Erythroblast (primary cell): ENCODE data around the gene DSN1.

Experiments used
- DNase-seq, 2 experiments: peaks; one replicate each; lab custom pipeline; 2025; lab: John Stamatoyannopoulos, UW
- GATA1 ChIP-seq: IDR thresholded peaks from 2 replicates; pipeline ENCODE4 v1.6.1; 2011; ENCODE audit warnings: low read depth, mild to moderate bottlenecking, control low read depth, low read length, moderate library complexity
- POLR2A ChIP-seq: IDR thresholded peaks from 2 replicates; pipeline ENCODE4 v1.6.1; 2011; ENCODE audit warnings: mild to moderate bottlenecking, low read length

The DSN1 gene

GRCh38 chr20:36773597-36774390 lies at the start of gene DSN1:
Gene DSN1 (minus strand): TSS chr20:36773763. CDS start chr20:36771458, 2,305 bp downstream.
- peak; percentile 98 to 100 for DNase-seq

GRCh38 chr20:36823121-36823520 lies 49.6 kb upstream of the DSN1 start:
- TF ChIP-seq POLR2A (no peak), GATA1 (no peak)

More at GRCh38 chr20:36773597-36774390, at the start of gene DSN1:
- TF ChIP-seq GATA1, result no peak
- TF ChIP-seq POLR2A, result peak; percentile 95

GRCh38 chr20:36821964-36822437 lies 48.4 kb upstream of the DSN1 start:
- peak in 1 of 2 experiments; percentile 15 for DNase-seq
- TF ChIP-seq GATA1 (no peak), POLR2A (no peak)

More at GRCh38 chr20:36823121-36823520, 49.6 kb upstream of the DSN1 start:
- no peak for DNase-seq

- no peak for DNase-seq
- no peak for TF ChIP-seq GATA1
These were observed 47.4 kb upstream of the DSN1 start for GRCh38 chr20:36820928-36821327.

GRCh38 chr20:36820073-36820472 lies 46.5 kb upstream of the DSN1 start:
- TF ChIP-seq POLR2A (no peak), GATA1 (no peak)
- DNase-seq, result no peak

- no peak for DNase-seq
- TF ChIP-seq POLR2A, result no peak
- TF ChIP-seq GATA1, result no peak
These were observed 46.1 kb upstream of the DSN1 start for GRCh38 chr20:36819659-36820058.

- DNase-seq, result peak; percentile 48 to 49
- TF ChIP-seq GATA1 (no peak), POLR2A (no peak)
These were observed 45.3 kb upstream of the DSN1 start for GRCh38 chr20:36818861-36819260.

- TF ChIP-seq GATA1 (no peak), POLR2A (no peak)
- DNase-seq, result no peak
These were observed 44.6 kb upstream of the DSN1 start for GRCh38 chr20:36818185-36818584.

- TF ChIP-seq POLR2A, result no peak
- no peak for TF ChIP-seq GATA1
- DNase-seq, result no peak
These were observed 43.9 kb upstream of the DSN1 start for GRCh38 chr20:36817496-36817895.

GRCh38 chr20:36815454-36816091 lies 42.0 kb upstream of the DSN1 start:
- DNase-seq, result no peak
- TF ChIP-seq GATA1, result no peak
- no peak for TF ChIP-seq POLR2A

GRCh38 chr20:36812594-36813463 lies 39.3 kb upstream of the DSN1 start:
- TF ChIP-seq GATA1 (no peak), POLR2A (no peak)
- DNase-seq, result no peak

- DNase-seq, result peak; percentile 93 to 96
- TF ChIP-seq GATA1 (no peak), POLR2A (no peak)
These were observed 35.0 kb upstream of the DSN1 start for GRCh38 chr20:36808317-36809257.

GRCh38 chr20:36806049-36806448 lies 32.5 kb upstream of the DSN1 start:
- no peak for DNase-seq
- TF ChIP-seq GATA1 (no peak), POLR2A (no peak)

- TF ChIP-seq POLR2A (no peak), GATA1 (no peak)
- DNase-seq, result no peak
These were observed 31.8 kb upstream of the DSN1 start for GRCh38 chr20:36805396-36805795.
